HepG2 (cell line): ENCODE data around the gene HMCN1. TPM values are rescaled to one million over a fixed set of nuclear protein-coding genes. Genes with fewer than 3 reads are reported as not detected.

ENCODE experiments used
- ATAC-seq: fragments of 200-7000 bp; cut with Tn5 transposase; 3 replicates; pipeline ENCODE4 v1.9.1; 2020; ENCODE audit warnings: mild to moderate bottlenecking, moderate library complexity
- BruUV-seq: library from RNA; stranded (reverse); fragments of 400-500 nt; replicated peaks from 2 replicates; lab custom pipeline; 2021; lab: Mats Ljungman, UMichigan
- CTCF ChIA-PET: fragments of 300-600 bp; formaldehyde crosslinking; extraction: SDS; loops from one replicate; lab custom pipeline; 2021; ENCODE audit warnings: low total read pairs, inconsistent platforms, low intra/inter-chr PET ratio; lab: Yijun Ruan, JAX
- POLR2A ChIA-PET: fragments of 350-600 bp; sonication (Branson Sonifier 250); formaldehyde crosslinking; loops from one replicate; lab custom pipeline; 2020; ENCODE audit warnings: antibody characterized with exemption, inconsistent platforms; lab: Yijun Ruan, JAX
- DNase-seq: peaks from one replicate; pipeline ENCODE4 v3.0.0-alpha.2; 2015; ENCODE audit warnings: low spot score
- FAIRE-seq: peaks from 3 replicates; lab custom pipeline; 2011; peaks lifted over from hg19 to GRCh38; lab: Jason Lieb, UNC
- H2AFZ ChIP-seq: one replicate; pipeline ENCODE4 v1.6.1; 2011; ENCODE audit warnings: low read length, inconsistent platforms
- H3K27ac ChIP-seq: fragments of 300-600 bp; 3 replicates; pipeline ENCODE4 v1.8.0; 2011; ENCODE audit warnings: mixed run types, mild to moderate bottlenecking, mixed read lengths, low read length, inconsistent platforms; ENCODE audit not compliant: insufficient read depth; ENCODE audit errors: extremely low read length
- H3K27me3 ChIP-seq, 2 experiments: fragments of 200-600 bp in 1 of 2; 2 replicates in 1 of 2; 3 replicates in 1 of 2; pipeline versions ENCODE4 v1.6.0 to v1.8.0; 2011; ENCODE audit warnings: low read length in 2 of 2, mild to moderate bottlenecking in 2 of 2, moderate library complexity in 2 of 2, inconsistent platforms in 1 of 2; ENCODE audit not compliant: insufficient read depth in 2 of 2, control insufficient read depth in 1 of 2
- H3K36me3 ChIP-seq, 2 experiments: fragments of 200-600 bp in 1 of 2; replicated peaks in 1 of 2; 2 replicates in 1 of 2; 3 replicates in 1 of 2; pipeline versions ENCODE4 v1.5.1 to v1.8.0; 2011; ENCODE audit warnings: low read length in 2 of 2, inconsistent platforms in 1 of 2; ENCODE audit not compliant: insufficient read depth in 2 of 2, control insufficient read depth in 1 of 2
- H3K4me1 ChIP-seq: 2 replicates; pipeline ENCODE4 v1.5.1; 2012; ENCODE audit warnings: low read length, inconsistent platforms; ENCODE audit not compliant: insufficient read depth
- H3K4me2 ChIP-seq: 2 replicates; pipeline ENCODE4 v1.6.0; 2011; ENCODE audit warnings: low read depth, low read length, inconsistent platforms
- H3K4me3 ChIP-seq, 3 experiments: fragments of 200-600 bp in 1 of 3; sonication (generic), shearing (Covaris generic) in 1 of 3; replicated peaks in 1 of 3; 2 replicates each; pipeline ENCODE4 v1.5.1; 2011 to 2016; ENCODE audit warnings: low read length in 3 of 3, inconsistent platforms in 2 of 3, low read depth in 2 of 3, mild to moderate bottlenecking in 2 of 3, control low read depth in 1 of 3, mixed read lengths in 1 of 3; ENCODE audit not compliant: insufficient read depth in 1 of 3
- H3K79me2 ChIP-seq: one replicate; pipeline ENCODE4 v1.6.1; 2011; ENCODE audit warnings: low read length, inconsistent platforms; ENCODE audit not compliant: insufficient read depth
- H3K9ac ChIP-seq: 2 replicates; pipeline ENCODE4 v1.6.0; 2011; ENCODE audit warnings: mild to moderate bottlenecking, low read depth, low read length, inconsistent platforms; ENCODE audit not compliant: insufficient read depth
- H3K9me3 ChIP-seq: 2 replicates; pipeline ENCODE4 v1.5.1; 2012; ENCODE audit warnings: mild to moderate bottlenecking, low read length
- H4K20me1 ChIP-seq: 2 replicates; pipeline ENCODE4 v1.6.0; 2011; ENCODE audit warnings: inconsistent platforms, mild to moderate bottlenecking, low read length, moderate library complexity; ENCODE audit not compliant: insufficient read depth
- CCDC6 ChIP-seq: sonication (generic); formaldehyde crosslinking; IDR thresholded peaks from 2 replicates; pipeline ENCODE4 v1.8.1; 2022; ENCODE audit warnings: mild to moderate bottlenecking, missing genetic modification reagents, moderate library complexity
- HMG20B ChIP-seq: conservative IDR thresholded peaks from 2 replicates; pipeline ENCODE4 v1.6.1; 2016; ENCODE audit warnings: missing genetic modification reagents, missing compliant biosample characterization
- KDM2A ChIP-seq: sonication (generic); formaldehyde crosslinking; IDR thresholded peaks from 2 replicates; pipeline ENCODE4 v1.4.0; 2020; ENCODE audit warnings: low read depth, missing genetic modification reagents, borderline replicate concordance
- MAFF ChIP-seq: IDR thresholded peaks from 2 replicates; pipeline ENCODE4 v1.6.1; 2011; ENCODE audit warnings: low read depth, low read length, improper control_type of control experiment
- PRMT3 ChIP-seq: sonication (generic); formaldehyde crosslinking; IDR thresholded peaks from 2 replicates; pipeline ENCODE4 v1.8.1; 2022; ENCODE audit warnings: low read depth, mild to moderate bottlenecking, moderate library complexity, missing genetic modification reagents, borderline replicate concordance
- RBAK ChIP-seq: sonication (generic); formaldehyde crosslinking; IDR thresholded peaks from 2 replicates; pipeline ENCODE4 v1.5.1; 2020; ENCODE audit warnings: mild to moderate bottlenecking, missing genetic modification reagents
- RXRA ChIP-seq: sonication (generic); formaldehyde crosslinking; IDR thresholded peaks from 2 replicates; pipeline ENCODE4 v1.5.1; 2020; ENCODE audit warnings: missing genetic modification reagents
- SALL2 ChIP-seq: sonication (generic); formaldehyde crosslinking; IDR thresholded peaks from 2 replicates; pipeline ENCODE4 v1.8.1; 2023; ENCODE audit warnings: mild to moderate bottlenecking, missing genetic modification reagents, inconsistent platforms
- ZNF205 ChIP-seq: IDR thresholded peaks from 2 replicates; pipeline ENCODE4 v1.6.1; 2018; ENCODE audit warnings: missing biosample characterization, missing genetic modification reagents
- ZNF235 ChIP-seq: sonication (generic); formaldehyde crosslinking; IDR thresholded peaks from 2 replicates; pipeline ENCODE4 v1.8.1; 2023; ENCODE audit warnings: mild to moderate bottlenecking, missing genetic modification reagents, borderline replicate concordance
- ZNF34 ChIP-seq: sonication (generic); formaldehyde crosslinking; IDR thresholded peaks from 2 replicates; pipeline ENCODE4 v1.4.0; 2020; ENCODE audit warnings: mild to moderate bottlenecking, missing genetic modification reagents, borderline replicate concordance
- ZNF501 ChIP-seq: sonication (generic); formaldehyde crosslinking; IDR thresholded peaks from 2 replicates; pipeline ENCODE4 v1.5.1; 2020; ENCODE audit warnings: mild to moderate bottlenecking, moderate library complexity, missing genetic modification reagents
- ZNF605 ChIP-seq: sonication (generic); formaldehyde crosslinking; IDR thresholded peaks from 2 replicates; pipeline ENCODE4 v1.8.0; 2022; ENCODE audit warnings: mild to moderate bottlenecking, missing genetic modification reagents
- ZNF660 ChIP-seq: sonication (generic); formaldehyde crosslinking; IDR thresholded peaks from 2 replicates; pipeline ENCODE4 v1.5.1; 2020; ENCODE audit warnings: mild to moderate bottlenecking, low read depth, missing genetic modification reagents, borderline replicate concordance
- ZNF672 ChIP-seq: sonication (generic); formaldehyde crosslinking; IDR thresholded peaks from 2 replicates; pipeline ENCODE4 v1.8.1; 2022; ENCODE audit warnings: missing genetic modification reagents
- WGBS: methylation state at CpG from one replicate; pipeline ENCODE4 v1.1.6; 2017; ENCODE audit warnings: low lambda C conversion rate; 5-methylcytosine and 5-hydroxymethylcytosine counted together
- in situ Hi-C: cut with HindIII; loops from 2 replicates; pipeline ENCODE4 v1.10.0; 2017; ENCODE audit warnings: low pct_unique_long_range_greater_than_20kb; ENCODE audit not compliant: extremely low pct_ligation_motif_present
- intact Hi-C: fragments of 100-400 bp; cut with micrococcal nuclease; formaldehyde crosslinking; loops from one replicate; pipeline ENCODE4 v1.10.0; 2022; ENCODE audit not compliant: unreplicated experiment
- polyA plus RNA-seq, 8 experiments: library from polyadenylated mRNA; depleted of rRNA in 3 of 8; stranded (reverse) in 7 of 8; unstranded in 1 of 8; fragments of >200 nt; fragmentation: Illumina TruSeq in 4 of 8; extraction: Trizol in 4 of 8; gene quantifications; 2 replicates each; pipeline versions ENCODE4 v1.2.1 to v1.2.3, GENCODE V29; 2011 to 2016; ENCODE audit warnings: low read depth in 4 of 8, missing spikeins in 1 of 8, mixed read lengths in 1 of 8; ENCODE audit not compliant: insufficient read depth in 1 of 8
- total RNA-seq, 5 experiments: library from RNA; depleted of rRNA; stranded (reverse); fragments of >200 nt; fragmentation: Illumina TruSeq; extraction: Trizol; gene quantifications; 2 replicates each; pipeline ENCODE4 v1.2.3, GENCODE V29; 2016; ENCODE audit warnings: low read depth in 1 of 5
- TF ChIP-seq, protein P1 (sequence below): sonication (generic); formaldehyde crosslinking; IDR thresholded peaks from 2 replicates; pipeline ENCODE4 v1.8.1; 2022; ENCODE audit warnings: low read depth, mild to moderate bottlenecking, missing genetic modification reagents
- TF ChIP-seq, protein P2 (sequence below): IDR thresholded peaks from 2 replicates; pipeline ENCODE4 v1.6.1; 2012; ENCODE audit warnings: low read length, improper control_type of control experiment
- TF ChIP-seq, protein P3 (sequence below): sonication (generic); formaldehyde crosslinking; IDR thresholded peaks from 2 replicates; pipeline ENCODE4 v1.4.0; 2020; ENCODE audit warnings: missing genetic modification reagents

The HMCN1 gene
- total and polyA plus RNA-seq, 2 of the 13 experiments (the other 11 are each of a cell fraction or from before 2014, with no cell fraction given), result 0.03 TPM; not detected in 1

DNA sequence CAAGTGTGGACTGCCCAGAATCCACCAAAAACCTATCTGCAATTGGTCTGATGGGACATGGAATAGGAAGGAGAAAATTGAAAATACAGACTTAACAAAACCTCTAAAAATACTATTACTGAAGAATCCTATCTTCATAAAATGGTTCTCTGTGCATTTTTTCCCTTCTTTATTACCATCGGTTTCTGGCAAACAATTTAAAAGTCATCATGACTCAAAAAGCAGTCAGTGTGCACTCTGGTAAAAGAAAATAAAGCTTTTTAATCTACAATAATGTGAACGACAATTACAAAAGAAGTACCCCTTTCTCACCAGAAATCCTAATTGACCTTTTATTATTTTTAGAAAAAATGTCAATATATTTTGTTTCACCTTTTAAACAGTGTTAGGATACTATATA, 454.5 kb downstream of the HMCN1 start:
- no peak overlapping the region for H3K4me3 ChIP-seq
- no peaks in the 10 kb centered on the region for H4K20me1 ChIP-seq
- H2AFZ ChIP-seq, result no peak overlapping the region
- in situ Hi-C loops, result no loop called here
- no peak overlapping the region for H3K9ac ChIP-seq
- H3K27ac ChIP-seq, result no peak overlapping the region
- no peaks in the 10 kb centered on the region for H3K36me3 ChIP-seq
- no TSS peak for BruUV-seq
- intact Hi-C loops, result no loop called here
- DNase-seq, result no peak
- ChIA-PET CTCF (no interaction called here), POLR2A (no interaction called here)
- FAIRE-seq, result no peak
- no peaks in the 10 kb centered on the region for H3K4me1 ChIP-seq
- H3K27me3 ChIP-seq, result no peaks in the 10 kb centered on the region
- whole genome bisulfite sequencing, result 0% methylated on average over 2 of the region's 2 CpGs
- H3K79me2 ChIP-seq, result no peaks in the 10 kb centered on the region
- ATAC-seq, result no peak
- H3K4me2 ChIP-seq, result no peak overlapping the region
- H3K9me3 ChIP-seq, result no peaks in the 10 kb centered on the region
- TF ChIP-seq ZNF660 (CRISPR knock-in tag), result no peak
- no peak for TF ChIP-seq KDM2A (CRISPR knock-in tag)
- no peak for TF ChIP-seq ZNF235
- no peak for TF ChIP-seq ZNF501 (CRISPR knock-in tag)
- TF ChIP-seq, protein P1, sequence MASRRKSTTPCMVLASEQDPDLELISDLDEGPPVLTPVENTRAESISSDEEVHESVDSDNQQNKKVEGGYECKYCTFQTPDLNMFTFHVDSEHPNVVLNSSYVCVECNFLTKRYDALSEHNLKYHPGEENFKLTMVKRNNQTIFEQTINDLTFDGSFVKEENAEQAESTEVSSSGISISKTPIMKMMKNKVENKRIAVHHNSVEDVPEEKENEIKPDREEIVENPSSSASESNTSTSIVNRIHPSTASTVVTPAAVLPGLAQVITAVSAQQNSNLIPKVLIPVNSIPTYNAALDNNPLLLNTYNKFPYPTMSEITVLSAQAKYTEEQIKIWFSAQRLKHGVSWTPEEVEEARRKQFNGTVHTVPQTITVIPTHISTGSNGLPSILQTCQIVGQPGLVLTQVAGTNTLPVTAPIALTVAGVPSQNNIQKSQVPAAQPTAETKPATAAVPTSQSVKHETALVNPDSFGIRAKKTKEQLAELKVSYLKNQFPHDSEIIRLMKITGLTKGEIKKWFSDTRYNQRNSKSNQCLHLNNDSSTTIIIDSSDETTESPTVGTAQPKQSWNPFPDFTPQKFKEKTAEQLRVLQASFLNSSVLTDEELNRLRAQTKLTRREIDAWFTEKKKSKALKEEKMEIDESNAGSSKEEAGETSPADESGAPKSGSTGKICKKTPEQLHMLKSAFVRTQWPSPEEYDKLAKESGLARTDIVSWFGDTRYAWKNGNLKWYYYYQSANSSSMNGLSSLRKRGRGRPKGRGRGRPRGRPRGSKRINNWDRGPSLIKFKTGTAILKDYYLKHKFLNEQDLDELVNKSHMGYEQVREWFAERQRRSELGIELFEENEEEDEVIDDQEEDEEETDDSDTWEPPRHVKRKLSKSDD (CRISPR knock-in tag), result no peak
- no peak for TF ChIP-seq ZNF34 (CRISPR knock-in tag)
- no peak for TF ChIP-seq ZNF672 (CRISPR knock-in tag)
- TF ChIP-seq, protein P2, sequence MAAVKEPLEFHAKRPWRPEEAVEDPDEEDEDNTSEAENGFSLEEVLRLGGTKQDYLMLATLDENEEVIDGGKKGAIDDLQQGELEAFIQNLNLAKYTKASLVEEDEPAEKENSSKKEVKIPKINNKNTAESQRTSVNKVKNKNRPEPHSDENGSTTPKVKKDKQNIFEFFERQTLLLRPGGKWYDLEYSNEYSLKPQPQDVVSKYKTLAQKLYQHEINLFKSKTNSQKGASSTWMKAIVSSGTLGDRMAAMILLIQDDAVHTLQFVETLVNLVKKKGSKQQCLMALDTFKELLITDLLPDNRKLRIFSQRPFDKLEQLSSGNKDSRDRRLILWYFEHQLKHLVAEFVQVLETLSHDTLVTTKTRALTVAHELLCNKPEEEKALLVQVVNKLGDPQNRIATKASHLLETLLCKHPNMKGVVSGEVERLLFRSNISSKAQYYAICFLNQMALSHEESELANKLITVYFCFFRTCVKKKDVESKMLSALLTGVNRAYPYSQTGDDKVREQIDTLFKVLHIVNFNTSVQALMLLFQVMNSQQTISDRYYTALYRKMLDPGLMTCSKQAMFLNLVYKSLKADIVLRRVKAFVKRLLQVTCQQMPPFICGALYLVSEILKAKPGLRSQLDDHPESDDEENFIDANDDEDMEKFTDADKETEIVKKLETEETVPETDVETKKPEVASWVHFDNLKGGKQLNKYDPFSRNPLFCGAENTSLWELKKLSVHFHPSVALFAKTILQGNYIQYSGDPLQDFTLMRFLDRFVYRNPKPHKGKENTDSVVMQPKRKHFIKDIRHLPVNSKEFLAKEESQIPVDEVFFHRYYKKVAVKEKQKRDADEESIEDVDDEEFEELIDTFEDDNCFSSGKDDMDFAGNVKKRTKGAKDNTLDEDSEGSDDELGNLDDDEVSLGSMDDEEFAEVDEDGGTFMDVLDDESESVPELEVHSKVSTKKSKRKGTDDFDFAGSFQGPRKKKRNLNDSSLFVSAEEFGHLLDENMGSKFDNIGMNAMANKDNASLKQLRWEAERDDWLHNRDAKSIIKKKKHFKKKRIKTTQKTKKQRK, result no peak
- TF ChIP-seq SALL2 (CRISPR knock-in tag), result no peak
- no peak for TF ChIP-seq PRMT3 (CRISPR knock-in tag)
- TF ChIP-seq, protein P3, sequence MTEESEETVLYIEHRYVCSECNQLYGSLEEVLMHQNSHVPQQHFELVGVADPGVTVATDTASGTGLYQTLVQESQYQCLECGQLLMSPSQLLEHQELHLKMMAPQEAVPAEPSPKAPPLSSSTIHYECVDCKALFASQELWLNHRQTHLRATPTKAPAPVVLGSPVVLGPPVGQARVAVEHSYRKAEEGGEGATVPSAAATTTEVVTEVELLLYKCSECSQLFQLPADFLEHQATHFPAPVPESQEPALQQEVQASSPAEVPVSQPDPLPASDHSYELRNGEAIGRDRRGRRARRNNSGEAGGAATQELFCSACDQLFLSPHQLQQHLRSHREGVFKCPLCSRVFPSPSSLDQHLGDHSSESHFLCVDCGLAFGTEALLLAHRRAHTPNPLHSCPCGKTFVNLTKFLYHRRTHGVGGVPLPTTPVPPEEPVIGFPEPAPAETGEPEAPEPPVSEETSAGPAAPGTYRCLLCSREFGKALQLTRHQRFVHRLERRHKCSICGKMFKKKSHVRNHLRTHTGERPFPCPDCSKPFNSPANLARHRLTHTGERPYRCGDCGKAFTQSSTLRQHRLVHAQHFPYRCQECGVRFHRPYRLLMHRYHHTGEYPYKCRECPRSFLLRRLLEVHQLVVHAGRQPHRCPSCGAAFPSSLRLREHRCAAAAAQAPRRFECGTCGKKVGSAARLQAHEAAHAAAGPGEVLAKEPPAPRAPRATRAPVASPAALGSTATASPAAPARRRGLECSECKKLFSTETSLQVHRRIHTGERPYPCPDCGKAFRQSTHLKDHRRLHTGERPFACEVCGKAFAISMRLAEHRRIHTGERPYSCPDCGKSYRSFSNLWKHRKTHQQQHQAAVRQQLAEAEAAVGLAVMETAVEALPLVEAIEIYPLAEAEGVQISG (CRISPR knock-in tag), result no peak
- TF ChIP-seq CCDC6 (CRISPR knock-in tag), result no peak
- no peak for TF ChIP-seq ZNF605 (CRISPR knock-in tag)
- TF ChIP-seq RXRA, result no peak
- TF ChIP-seq HMG20B (CRISPR knock-in tag), result no peak
- TF ChIP-seq RBAK (CRISPR knock-in tag), result no peak
- no peak for TF ChIP-seq MAFF
- TF ChIP-seq ZNF205 (CRISPR knock-in tag), result no peak
